ENCODE measurements around the gene TMEM131L.
A peak's percentile ranks its signal among the peaks of the same experiment; 100 is the strongest.

The TMEM131L gene

DNA sequence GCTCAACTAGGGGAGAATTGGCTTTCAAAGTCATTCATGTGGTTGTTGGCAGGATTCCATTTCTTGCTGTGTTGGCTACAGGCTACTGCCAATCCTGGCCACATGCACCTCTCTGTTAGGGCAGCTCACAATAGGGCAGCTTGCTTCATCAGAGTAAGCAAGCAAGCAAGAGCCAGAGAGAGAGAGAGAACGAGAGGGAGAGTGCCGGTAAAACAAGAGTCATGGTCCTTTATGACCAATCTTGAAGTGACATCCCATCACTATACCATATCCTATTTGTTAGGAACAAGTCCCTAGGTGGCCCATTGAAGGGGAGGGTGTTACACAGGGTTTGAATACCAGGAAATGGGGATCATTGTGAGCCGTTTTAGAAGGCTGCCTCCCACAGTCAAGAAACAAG, 185.0 kb downstream of the TMEM131L start:
- Histone ChIP-seq H3K36me3 (ENCODE audit: control insufficient read depth, low read length) (no peaks in the 10 kb centered on the region), H3K9me2 (replicated peaks; ENCODE audit: control insufficient read depth, low read length) (no peaks in the 10 kb centered on the region), H3K4me2 (ENCODE audit: low read length) (peak overlapping the region; percentile 6), H3K79me2 (ENCODE audit: control insufficient read depth, low read length) (no peaks in the 10 kb centered on the region), H3F3A (ENCODE audit: control insufficient read depth, insufficient read depth) (no peaks in the 10 kb centered on the region), H3K4me3 (ENCODE audit: low read length) (no peak overlapping the region), H3K27ac (ENCODE audit: low read depth, low read length) (no peak overlapping the region), H3K4me1 (ENCODE audit: control insufficient read depth, low read length) (peaks cover 19% of the 10 kb centered on the region), H3K27me3 (ENCODE audit: control insufficient read depth, low read length) (peaks cover 3% of the 10 kb centered on the region; the same call in 1 of the 2 replicates), H3K9me3 (ENCODE audit: control insufficient read depth, insufficient read depth, low read length) (no peaks in the 10 kb centered on the region), H4K20me1 (ENCODE audit: control insufficient read depth, insufficient read depth, low read depth, low read length) (no peaks in the 10 kb centered on the region)
- TF ChIP-seq, protein P1, sequence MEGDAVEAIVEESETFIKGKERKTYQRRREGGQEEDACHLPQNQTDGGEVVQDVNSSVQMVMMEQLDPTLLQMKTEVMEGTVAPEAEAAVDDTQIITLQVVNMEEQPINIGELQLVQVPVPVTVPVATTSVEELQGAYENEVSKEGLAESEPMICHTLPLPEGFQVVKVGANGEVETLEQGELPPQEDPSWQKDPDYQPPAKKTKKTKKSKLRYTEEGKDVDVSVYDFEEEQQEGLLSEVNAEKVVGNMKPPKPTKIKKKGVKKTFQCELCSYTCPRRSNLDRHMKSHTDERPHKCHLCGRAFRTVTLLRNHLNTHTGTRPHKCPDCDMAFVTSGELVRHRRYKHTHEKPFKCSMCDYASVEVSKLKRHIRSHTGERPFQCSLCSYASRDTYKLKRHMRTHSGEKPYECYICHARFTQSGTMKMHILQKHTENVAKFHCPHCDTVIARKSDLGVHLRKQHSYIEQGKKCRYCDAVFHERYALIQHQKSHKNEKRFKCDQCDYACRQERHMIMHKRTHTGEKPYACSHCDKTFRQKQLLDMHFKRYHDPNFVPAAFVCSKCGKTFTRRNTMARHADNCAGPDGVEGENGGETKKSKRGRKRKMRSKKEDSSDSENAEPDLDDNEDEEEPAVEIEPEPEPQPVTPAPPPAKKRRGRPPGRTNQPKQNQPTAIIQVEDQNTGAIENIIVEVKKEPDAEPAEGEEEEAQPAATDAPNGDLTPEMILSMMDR (IDR thresholded peaks at IDR 0.05; ENCODE audit: low read depth, low read length, poor library complexity, severe bottlenecking), result no peak
- TF ChIP-seq EZH2phosphoT487 (IDR thresholded peaks at IDR 0.05; ENCODE audit: borderline replicate concordance, low read length), result no peak

DNA sequence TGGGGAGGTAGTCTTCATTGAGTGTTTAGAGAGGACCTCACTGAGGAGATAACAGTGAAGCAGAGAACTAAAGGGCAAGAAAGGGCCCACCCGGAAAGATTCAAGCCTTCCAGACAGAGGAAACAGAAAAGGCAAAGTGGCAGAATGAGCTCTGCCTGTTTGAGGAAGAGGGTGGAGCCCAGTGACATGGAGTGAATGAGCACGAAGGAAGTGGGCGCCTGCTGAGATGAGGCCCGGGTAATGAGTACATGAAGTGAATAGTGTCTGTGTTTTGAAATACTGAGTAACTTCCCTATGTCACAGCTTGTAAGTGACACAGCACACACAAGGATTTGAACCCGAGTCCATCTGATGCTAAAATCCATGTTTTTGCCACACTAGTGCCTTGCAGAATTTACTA, 185.4 kb downstream of the TMEM131L start:
- Histone ChIP-seq H3K9me2 (replicated peaks; ENCODE audit: control insufficient read depth, low read length) (no peaks in the 10 kb centered on the region), H3K4me3 (ENCODE audit: low read length) (no peak overlapping the region), H3K4me2 (ENCODE audit: low read length) (peak overlapping the region; percentile 6), H3K36me3 (ENCODE audit: control insufficient read depth, low read length) (no peaks in the 10 kb centered on the region), H3K79me2 (ENCODE audit: control insufficient read depth, low read length) (no peaks in the 10 kb centered on the region), H3K27ac (ENCODE audit: low read depth, low read length) (no peak overlapping the region), H3F3A (ENCODE audit: control insufficient read depth, insufficient read depth) (no peaks in the 10 kb centered on the region), H4K20me1 (ENCODE audit: control insufficient read depth, insufficient read depth, low read depth, low read length) (no peaks in the 10 kb centered on the region), H3K27me3 (ENCODE audit: control insufficient read depth, low read length) (peaks cover 3% of the 10 kb centered on the region; the same call in 1 of the 2 replicates), H3K4me1 (ENCODE audit: control insufficient read depth, low read length) (peaks cover 19% of the 10 kb centered on the region), H3K9me3 (ENCODE audit: control insufficient read depth, insufficient read depth, low read length) (no peaks in the 10 kb centered on the region)
- TF ChIP-seq, protein P1 (IDR thresholded peaks at IDR 0.05; ENCODE audit: low read depth, low read length, poor library complexity, severe bottlenecking), result no peak
- no peak for TF ChIP-seq EZH2phosphoT487 (IDR thresholded peaks at IDR 0.05; ENCODE audit: borderline replicate concordance, low read length)

DNA sequence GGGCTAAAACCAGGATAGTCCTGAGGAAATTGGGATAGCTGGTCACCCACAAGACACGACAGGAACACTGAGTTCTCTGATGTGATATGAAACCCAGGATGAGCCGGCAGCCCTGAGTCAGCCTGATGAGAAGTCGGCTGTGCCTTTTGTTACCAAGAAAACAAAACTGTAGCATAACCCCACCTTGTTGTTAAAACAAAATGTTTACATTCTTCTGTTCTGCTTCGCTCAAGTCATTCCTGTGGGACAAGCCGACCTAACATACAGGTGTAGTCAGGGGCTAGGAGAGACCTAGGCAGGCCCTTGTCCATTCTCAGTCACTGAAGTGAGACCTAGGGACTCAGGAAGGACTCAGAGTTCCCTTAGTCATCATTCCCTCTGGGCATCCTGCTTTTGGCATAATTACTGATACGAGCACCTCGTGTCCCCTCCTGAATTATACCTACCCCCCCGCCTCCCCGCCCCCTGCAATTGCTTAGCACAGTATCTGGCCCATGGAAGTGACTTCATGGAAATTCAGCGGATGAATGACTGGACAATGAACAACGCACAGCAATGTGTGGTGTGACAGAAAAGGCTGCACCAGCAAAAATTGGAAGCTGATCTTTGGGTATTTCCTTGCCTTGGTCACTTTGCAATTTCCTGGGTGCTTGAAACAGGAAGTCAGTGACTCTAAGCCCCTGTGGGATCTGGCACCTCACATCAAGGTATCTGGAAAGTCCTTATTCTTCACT, 186.1 kb downstream of the TMEM131L start:
- H4K20me1 ChIP-seq (ENCODE audit: control insufficient read depth, insufficient read depth, low read depth, low read length), result no peaks in the 10 kb centered on the region
- H3K36me3 ChIP-seq (ENCODE audit: control insufficient read depth, low read length), result no peaks in the 10 kb centered on the region
- no peaks in the 10 kb centered on the region for H3K9me2 ChIP-seq (replicated peaks; ENCODE audit: control insufficient read depth, low read length)
- peaks cover 19% of the 10 kb centered on the region for H3K4me1 ChIP-seq (ENCODE audit: control insufficient read depth, low read length)
- no peaks in the 10 kb centered on the region for H3K9me3 ChIP-seq (ENCODE audit: control insufficient read depth, insufficient read depth, low read length)
- no peaks in the 10 kb centered on the region for H3F3A ChIP-seq (ENCODE audit: control insufficient read depth, insufficient read depth)
- H3K27me3 ChIP-seq (ENCODE audit: control insufficient read depth, low read length), result peaks cover 3% of the 10 kb centered on the region; the same call in 1 of the 2 replicates
- TF ChIP-seq EZH2phosphoT487 (IDR thresholded peaks at IDR 0.05; ENCODE audit: borderline replicate concordance, low read length), result no peak
- TF ChIP-seq, protein P1 (IDR thresholded peaks at IDR 0.05; ENCODE audit: low read depth, low read length, poor library complexity, severe bottlenecking), result no peak
- no peaks in the 10 kb centered on the region for H3K79me2 ChIP-seq (ENCODE audit: control insufficient read depth, low read length)
- no peak overlapping the region for H3K4me3 ChIP-seq (ENCODE audit: low read length)
- H3K4me2 ChIP-seq (ENCODE audit: low read length), result peak overlapping the region; percentile 6
- H3K27ac ChIP-seq (ENCODE audit: low read depth, low read length), result no peak overlapping the region
